HG03108 (cell line): Measurements from ENCODE around the gene HSPA4.
"Not testable (repeated sequence)": the region's sequence is repeated elsewhere in the genome, so short reads cannot be mapped to it uniquely, and the experiment has no call there.

Experiments
- ATAC-seq: cut with Tn5 transposase; IDR thresholded peaks from one replicate; pipeline ENCODE4 v1.9.1; 2021; ENCODE audit warnings: moderate library complexity; ENCODE audit not compliant: unreplicated experiment

The HSPA4 gene

DNA sequence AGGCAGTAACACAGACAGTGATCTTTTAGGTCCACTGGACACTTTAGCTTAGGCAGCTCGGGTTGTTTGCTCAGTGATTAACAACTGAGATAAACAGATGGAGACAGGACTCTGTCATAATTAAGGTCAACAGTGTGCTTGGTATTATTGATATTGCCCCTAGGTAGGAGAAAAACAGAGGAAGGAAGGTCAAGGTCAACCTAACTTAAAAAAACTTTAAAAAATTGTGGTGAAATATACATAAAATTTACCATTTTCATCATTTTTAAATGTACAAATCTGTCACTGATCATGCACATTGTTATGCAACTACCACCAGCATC, 2.1 kb upstream of the HSPA4 start:
- no peak for ATAC-seq

GRCh38 chr5:133050521-133050920, 1.3 kb upstream of the HSPA4 start:
- no peak for ATAC-seq

DNA sequence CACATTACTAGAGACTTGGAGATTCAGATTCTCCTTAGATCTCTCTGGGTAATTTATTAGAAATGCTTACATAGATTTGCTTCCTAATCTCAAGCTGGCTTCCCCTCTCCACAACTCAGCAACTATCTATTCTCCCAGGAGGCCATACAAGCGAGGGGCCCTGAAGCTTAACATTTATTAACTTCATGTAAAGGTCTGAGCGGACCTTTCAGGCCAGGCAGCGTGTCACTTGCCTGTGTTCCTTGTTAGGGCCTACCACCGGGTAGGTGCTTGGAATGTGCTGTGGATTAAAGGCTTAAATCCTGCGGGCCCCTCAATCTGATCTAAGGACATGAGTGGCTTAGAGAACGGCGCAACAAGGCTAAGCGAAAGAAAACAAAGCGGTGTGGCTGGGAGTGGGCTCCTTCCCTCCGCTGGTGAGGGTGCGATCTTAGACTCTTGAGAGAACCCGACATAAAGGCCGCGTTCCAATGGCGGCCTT, 712 bp upstream of the HSPA4 start:
- ATAC-seq, result no peak

DNA sequence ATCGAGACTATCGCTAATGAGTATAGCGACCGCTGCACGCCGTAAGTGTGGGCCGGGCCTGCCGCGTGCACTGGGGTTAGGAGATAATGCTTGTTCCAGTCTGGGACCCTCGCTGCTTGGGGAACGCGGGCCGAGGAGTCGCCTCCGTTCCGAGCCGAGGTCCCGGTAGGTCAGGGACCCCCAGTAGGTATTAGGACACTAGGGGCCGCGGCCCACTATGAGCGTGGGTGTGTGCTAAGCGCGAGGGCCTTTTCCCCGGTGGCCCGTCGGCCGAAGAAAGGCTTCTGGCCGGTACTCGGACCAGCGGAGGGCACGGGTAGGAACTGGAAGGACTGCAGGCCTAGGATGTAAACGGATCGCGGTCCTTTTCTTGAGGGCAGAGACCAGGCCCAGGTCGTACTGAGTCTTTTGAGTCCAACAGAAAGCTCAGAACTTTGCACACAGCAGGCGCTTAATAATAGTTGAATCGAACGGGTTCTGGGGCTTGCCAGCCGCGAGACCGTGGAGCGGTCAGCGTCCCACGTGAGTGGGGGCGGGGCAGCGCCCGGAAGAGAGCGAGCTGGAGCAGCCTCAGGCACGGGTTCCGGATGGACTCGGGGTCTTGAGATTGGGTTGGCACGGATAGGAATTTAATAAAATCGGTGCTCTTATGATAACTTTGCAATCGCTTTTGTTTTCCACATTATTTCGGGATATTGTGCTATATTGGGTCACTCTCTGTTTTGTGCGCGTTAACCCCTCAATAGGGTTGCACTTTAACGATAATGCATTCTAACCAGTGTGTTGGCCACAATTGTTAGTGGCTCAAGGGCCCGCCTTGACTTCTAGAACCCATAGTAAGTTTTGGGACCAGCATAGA, 733 bp downstream of the HSPA4 start:
- peak; percentile 33 for ATAC-seq

DNA sequence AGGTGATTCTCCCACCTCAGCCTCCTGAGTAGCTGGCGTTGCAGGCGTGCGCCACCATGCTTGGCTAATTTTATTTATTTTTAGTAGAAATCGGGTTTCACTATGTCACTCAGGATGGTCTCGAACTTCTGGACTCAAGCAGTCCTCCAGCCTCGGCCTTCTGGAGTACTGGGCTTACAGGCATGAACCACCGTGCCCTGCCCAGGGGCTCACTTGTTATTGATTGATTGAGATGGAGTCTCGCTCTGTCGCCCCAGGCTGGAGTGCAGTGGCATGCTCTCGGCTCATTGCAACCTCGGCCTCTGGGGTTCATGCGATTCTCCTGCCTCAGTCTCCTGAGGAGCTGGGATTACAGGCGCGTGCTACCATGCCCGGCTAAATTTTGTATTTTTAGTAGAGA, 1.6 kb downstream of the HSPA4 start:
- no peak for ATAC-seq

- no peak for ATAC-seq
These were observed 3.1 kb downstream of the HSPA4 start for GRCh38 chr5:133054697-133055471.

GRCh38 chr5:133056891-133057290, 5.1 kb downstream of the HSPA4 start:
- ATAC-seq, result no peak

DNA sequence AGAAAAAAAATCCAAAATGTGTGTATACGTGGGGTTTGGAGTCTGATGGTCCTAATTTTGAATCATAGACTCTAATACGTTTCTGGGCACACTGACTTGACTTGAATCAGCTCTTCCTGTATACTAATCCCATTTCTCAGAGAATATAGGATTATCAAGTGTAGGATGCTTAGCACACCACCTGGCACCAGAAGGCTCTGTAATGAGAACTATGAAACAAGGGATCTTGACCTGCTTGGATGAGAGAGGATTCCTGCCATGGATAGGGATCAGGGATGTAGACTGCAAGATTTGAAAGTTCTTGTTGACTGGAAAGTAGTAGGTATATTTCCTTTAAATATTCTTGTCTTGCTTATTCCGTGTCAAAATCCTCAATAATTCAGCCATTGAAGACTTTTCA, 7.8 kb downstream of the HSPA4 start:
- no peak for ATAC-seq

- ATAC-seq, result no peak
These were observed 10.5 kb downstream of the HSPA4 start for GRCh38 chr5:133062276-133062675.

GRCh38 chr5:133063965-133064364, 12.2 kb downstream of the HSPA4 start:
- ATAC-seq, result no peak

DNA sequence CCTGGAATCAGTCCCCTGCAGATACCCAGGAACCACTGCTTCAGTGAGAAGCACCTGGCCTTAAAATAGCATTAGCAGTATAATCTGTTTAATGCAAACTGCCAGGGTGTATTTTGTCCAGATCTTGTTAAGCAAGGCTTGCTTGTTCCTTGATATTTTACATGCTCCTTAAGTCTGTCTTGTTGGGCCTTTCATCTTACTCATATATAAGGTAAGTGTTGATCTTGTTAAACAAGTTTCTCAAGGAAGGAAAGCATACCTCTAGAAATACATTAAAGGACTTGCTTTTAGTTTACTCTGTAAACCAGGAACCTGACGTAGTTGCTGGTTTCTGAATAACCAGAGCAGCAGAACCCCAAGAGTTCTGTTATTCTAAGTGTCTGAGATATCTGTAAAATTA, 13.7 kb downstream of the HSPA4 start:
- no peak for ATAC-seq

DNA sequence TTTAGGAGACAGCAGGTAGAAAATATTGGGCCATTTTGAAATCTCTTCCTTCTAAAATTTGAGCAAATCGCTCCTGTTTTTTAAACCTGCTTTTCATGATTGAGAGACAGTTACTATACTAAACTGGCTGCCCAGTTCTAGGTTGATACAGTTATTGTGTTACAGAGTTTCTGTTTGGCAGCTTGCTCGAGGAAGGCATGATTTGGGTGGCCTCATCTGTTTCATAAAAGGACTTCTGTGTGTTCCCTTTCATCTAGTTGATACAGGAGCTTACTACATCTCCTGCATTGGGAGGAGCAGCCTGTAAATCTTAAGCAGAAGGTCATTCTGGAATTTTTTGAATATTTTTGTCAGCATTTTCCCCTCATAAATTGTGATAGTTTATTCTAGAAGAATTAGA, 14.2 kb downstream of the HSPA4 start:
- ATAC-seq, result no peak

GRCh38 chr5:133072021-133072420, 20.2 kb downstream of the HSPA4 start:
- no peak for ATAC-seq

GRCh38 chr5:133075572-133076536, 24.0 kb downstream of the HSPA4 start:
- no peak for ATAC-seq

- no peak for ATAC-seq
These were observed 27.2 kb downstream of the HSPA4 start for GRCh38 chr5:133079048-133079447.

- no peak for ATAC-seq
These were observed 29.2 kb downstream of the HSPA4 start for GRCh38 chr5:133081036-133081435.

GRCh38 chr5:133081703-133082102, 29.9 kb downstream of the HSPA4 start:
- no peak for ATAC-seq

DNA sequence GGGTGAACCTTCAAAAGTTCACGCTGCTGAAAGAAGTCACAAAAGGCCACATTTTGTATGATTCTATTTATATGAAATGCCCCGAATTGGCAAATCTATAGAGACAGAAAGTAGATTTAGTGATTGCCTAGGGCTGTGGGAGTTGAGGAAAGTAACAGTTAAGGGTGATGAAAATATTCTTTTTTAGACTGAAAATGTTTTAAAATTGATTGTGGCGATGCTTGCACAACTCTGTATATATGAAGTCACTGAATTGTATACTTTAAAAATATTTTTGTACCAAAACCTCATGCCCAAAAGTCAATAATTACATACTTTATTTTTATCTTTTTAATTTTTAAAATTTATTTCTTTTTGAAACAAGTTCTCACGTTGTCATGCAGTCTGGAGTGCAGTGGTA, 30.3 kb downstream of the HSPA4 start:
- ATAC-seq, result no peak

DNA sequence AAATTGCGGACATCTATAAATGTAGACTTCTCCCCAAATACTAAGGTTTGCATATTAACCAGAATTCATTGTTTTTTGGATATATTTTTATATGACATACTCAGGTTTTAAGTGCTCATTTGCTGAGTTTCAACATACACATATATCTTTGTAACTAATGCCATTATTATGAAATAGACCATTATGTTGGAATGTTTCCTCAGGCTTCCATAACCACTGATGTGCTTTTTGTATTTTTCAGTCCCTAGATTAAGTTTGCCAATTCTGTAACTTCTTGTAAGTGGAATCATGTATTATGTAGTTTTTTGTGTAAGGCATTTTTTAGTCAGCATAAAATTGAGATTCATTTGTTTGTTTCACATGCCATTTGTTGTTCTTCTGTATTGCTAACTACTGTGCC, 32.1 kb downstream of the HSPA4 start:
- no peak for ATAC-seq

DNA sequence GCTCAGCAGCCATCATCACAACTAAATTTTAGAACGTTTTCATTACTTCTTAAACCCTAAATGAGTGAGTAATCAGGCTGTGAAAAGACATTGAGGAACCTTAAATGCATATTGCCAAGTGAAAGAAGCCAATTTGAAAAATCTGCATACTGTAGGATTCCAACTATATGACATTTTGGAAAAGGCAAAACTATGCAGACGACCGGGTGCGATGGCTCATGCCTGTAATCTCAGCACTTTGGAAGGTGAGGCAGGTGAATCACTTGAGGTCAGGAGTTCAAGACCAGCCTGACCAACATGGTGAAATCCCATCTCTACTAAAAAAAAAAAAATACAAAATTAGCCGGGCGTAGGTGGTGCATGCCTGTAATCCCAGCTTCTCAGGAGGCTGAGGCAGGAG, 33.4 kb downstream of the HSPA4 start:
- not testable (repeated sequence) for ATAC-seq

- no peak for ATAC-seq
These were observed 34.6 kb downstream of the HSPA4 start for GRCh38 chr5:133086366-133086875.
